ENCODE measurements around the gene MYO1A. TPM values are rescaled to one million over a fixed set of nuclear protein-coding genes. Genes with fewer than 3 reads are reported as not detected.

Gene MYO1A
- total RNA-seq, 1 donor from 2014 or later = 1.4 TPM

- no peaks in the 10 kb centered on the region for H3K27me3 ChIP-seq
- DNase-seq = no peak
- peaks cover 16% of the 10 kb centered on the region for H3K36me3 ChIP-seq
- intact Hi-C loops (cut with DNase I) = no loop called here
- H3K27ac ChIP-seq = no peak overlapping the region
- TF ChIP-seq CTCF (IDR thresholded peaks at IDR 0.05) = peak; percentile 61
- ATAC-seq = peak; percentile 33
- no peaks in the 10 kb centered on the region for H3K9me3 ChIP-seq
- peaks cover 13% of the 10 kb centered on the region for H3K4me1 ChIP-seq
- no peak overlapping the region for H3K4me3 ChIP-seq
These were observed 41.8 kb downstream of the MYO1A start for GRCh38 chr12:57008178-57008577.

- no peak for TF ChIP-seq CTCF (IDR thresholded peaks at IDR 0.05)
- H3K36me3 ChIP-seq = peaks cover 28% of the 10 kb centered on the region
- peaks cover 14% of the 10 kb centered on the region for H3K4me1 ChIP-seq
- intact Hi-C loops (cut with DNase I) = no loop called here
- no peak for ATAC-seq
- no peaks in the 10 kb centered on the region for H3K9me3 ChIP-seq
- no peak for DNase-seq
- H3K27me3 ChIP-seq = no peaks in the 10 kb centered on the region
- no peak overlapping the region for H3K27ac ChIP-seq
- H3K4me3 ChIP-seq = peak overlapping the region; percentile 42
These were observed 43.0 kb downstream of the MYO1A start for GRCh38 chr12:57006809-57007475.

- DNase-seq = peak; percentile 83
These were observed 43.7 kb downstream of the MYO1A start, which contains the start of gene ZBTB39 for GRCh38 chr12:57005980-57006808. ZBTB39 (minus strand) TSS chr12:57006546; CDS start chr12:57004917, 1,629 bp downstream.

GRCh38 chr12:57004651-57005050, 45.3 kb downstream of the MYO1A start:
- H3K4me1 ChIP-seq = peaks cover 20% of the 10 kb centered on the region
- no peak for DNase-seq
- no peak overlapping the region for H3K27ac ChIP-seq
- no peak overlapping the region for H3K4me3 ChIP-seq
- H3K27me3 ChIP-seq = no peaks in the 10 kb centered on the region
- H3K36me3 ChIP-seq = peaks cover 44% of the 10 kb centered on the region
- TF ChIP-seq CTCF (IDR thresholded peaks at IDR 0.05) = no peak
- ATAC-seq = no peak
- intact Hi-C loops (cut with DNase I) = no loop called here
- no peaks in the 10 kb centered on the region for H3K9me3 ChIP-seq

More at GRCh38 chr12:57005980-57006808, 43.7 kb downstream of the MYO1A start, which contains the start of gene ZBTB39:
- intact Hi-C loops (cut with DNase I) = no loop called here
- H3K4me1 ChIP-seq = peaks cover 20% of the 10 kb centered on the region
- peak; percentile 56 for TF ChIP-seq CTCF (IDR thresholded peaks at IDR 0.05)
- H3K9me3 ChIP-seq = no peaks in the 10 kb centered on the region
- H3K27ac ChIP-seq = peak within 1 kb of the TSS; percentile 76
- peaks cover 34% of the 10 kb centered on the region for H3K36me3 ChIP-seq
- H3K27me3 ChIP-seq = no peaks in the 10 kb centered on the region
- peak; percentile 92 for ATAC-seq
- peak within 1 kb of the TSS; percentile 78 for H3K4me3 ChIP-seq

- no peak overlapping the region for H3K27ac ChIP-seq
- H3K36me3 ChIP-seq = peaks cover 45% of the 10 kb centered on the region
- no peaks in the 10 kb centered on the region for H3K27me3 ChIP-seq
- intact Hi-C loops (cut with DNase I) = no loop called here
- no peak for DNase-seq
- no peak for TF ChIP-seq CTCF (IDR thresholded peaks at IDR 0.05)
- ATAC-seq = no peak
- H3K4me1 ChIP-seq = peaks cover 24% of the 10 kb centered on the region
- H3K4me3 ChIP-seq = no peak overlapping the region
- H3K9me3 ChIP-seq = no peaks in the 10 kb centered on the region
These were observed 46.5 kb downstream of the MYO1A start for GRCh38 chr12:57003395-57003794.

Data from upper lobe of right lung (tissue), 1 donor.